NT2/D1 (cell line): Measurements from ENCODE around the gene STK25.

ENCODE experiments used
- DNase-seq: peaks from one replicate; pipeline ENCODE4 v3.0.0-alpha.2; 2011; ENCODE audit warnings: low read depth, low spot score
- H3K27me3 ChIP-seq: 2 replicates; pipeline ENCODE4 v1.6.0; 2011; ENCODE audit warnings: mild to moderate bottlenecking; ENCODE audit not compliant: insufficient read length, insufficient read depth
- H3K36me3 ChIP-seq: 2 replicates; pipeline ENCODE4 v1.6.1; 2011; ENCODE audit warnings: mild to moderate bottlenecking, low read length, mixed read lengths; ENCODE audit not compliant: insufficient read depth, insufficient read length
- H3K4me1 ChIP-seq: 2 replicates; pipeline ENCODE4 v1.5.1; 2011; ENCODE audit not compliant: insufficient read depth, insufficient read length
- H3K4me3 ChIP-seq: 2 replicates; pipeline ENCODE4 v1.5.1; 2011; ENCODE audit warnings: low read depth; ENCODE audit not compliant: insufficient read length
- H3K9ac ChIP-seq: 2 replicates; pipeline ENCODE4 v1.6.0; 2011; ENCODE audit warnings: low read depth; ENCODE audit not compliant: insufficient read length
- H3K9me3 ChIP-seq: 2 replicates; pipeline ENCODE4 v1.5.1; 2011; ENCODE audit warnings: mild to moderate bottlenecking, low read length; ENCODE audit not compliant: insufficient read depth
- SUZ12 ChIP-seq: IDR thresholded peaks from 2 replicates; pipeline ENCODE4 v1.6.1; 2011; ENCODE audit not compliant: insufficient read length, insufficient read depth; ENCODE audit errors: extremely low read depth
- YY1 ChIP-seq: IDR thresholded peaks from 2 replicates; pipeline ENCODE4 v1.6.1; 2011; ENCODE audit not compliant: insufficient read length, insufficient read depth
- ZNF274 ChIP-seq: IDR thresholded peaks from 2 replicates; pipeline ENCODE4 v1.6.1; 2011; ENCODE audit warnings: mild to moderate bottlenecking, low read depth, low read length

Gene STK25

GRCh38 chr2:241535871-241536655 lies 27.7 kb upstream of the STK25 start:
- no peak overlapping the region for H3K4me3 ChIP-seq
- H3K4me1 ChIP-seq, result peaks cover 6% of the 10 kb centered on the region
- TF ChIP-seq SUZ12 (no peak), ZNF274 (no peak), YY1 (no peak)
- H3K9ac ChIP-seq, result no peak overlapping the region
- peaks cover 21% of the 10 kb centered on the region for H3K27me3 ChIP-seq
- no peaks in the 10 kb centered on the region for H3K36me3 ChIP-seq
- no peaks in the 10 kb centered on the region for H3K9me3 ChIP-seq
- DNase-seq, result no peak

- no peak for DNase-seq
- peaks cover 10% of the 10 kb centered on the region for H3K27me3 ChIP-seq
Measured at GRCh38 chr2:241534701-241535375, 26.5 kb upstream of the STK25 start.

GRCh38 chr2:241534293-241534692 lies 25.9 kb upstream of the STK25 start:
- no peak for TF ChIP-seq YY1
- TF ChIP-seq ZNF274, result no peak
- TF ChIP-seq SUZ12, result no peak
- Histone ChIP-seq H3K9me3 (no peaks in the 10 kb centered on the region), H3K4me1 (peaks cover 6% of the 10 kb centered on the region), H3K36me3 (no peaks in the 10 kb centered on the region), H3K4me3 (no peak overlapping the region), H3K9ac (no peak overlapping the region), H3K27me3 (peaks cover 4% of the 10 kb centered on the region)
- DNase-seq, result no peak

More at GRCh38 chr2:241534701-241535375, 26.5 kb upstream of the STK25 start:
- Histone ChIP-seq H3K4me1 (peaks cover 6% of the 10 kb centered on the region), H3K4me3 (no peak overlapping the region), H3K36me3 (no peaks in the 10 kb centered on the region), H3K9me3 (no peaks in the 10 kb centered on the region), H3K9ac (no peak overlapping the region)
- no peak for TF ChIP-seq SUZ12
- no peak for TF ChIP-seq YY1
- TF ChIP-seq ZNF274, result no peak

GRCh38 chr2:241532733-241533601 lies 24.6 kb upstream of the STK25 start:
- Histone ChIP-seq H3K9ac (no peak overlapping the region), H3K27me3 (peaks cover 2% of the 10 kb centered on the region), H3K9me3 (no peaks in the 10 kb centered on the region), H3K4me1 (peaks cover 3% of the 10 kb centered on the region), H3K36me3 (no peaks in the 10 kb centered on the region), H3K4me3 (no peak overlapping the region)
- TF ChIP-seq SUZ12 (no peak), YY1 (no peak), ZNF274 (no peak)
- no peak for DNase-seq

GRCh38 chr2:241532168-241532567 lies 23.8 kb upstream of the STK25 start:
- DNase-seq, result no peak
- Histone ChIP-seq H3K27me3 (peaks cover 2% of the 10 kb centered on the region), H3K36me3 (no peaks in the 10 kb centered on the region), H3K9ac (no peak overlapping the region), H3K4me3 (no peak overlapping the region), H3K4me1 (peaks cover 3% of the 10 kb centered on the region), H3K9me3 (no peaks in the 10 kb centered on the region)
- TF ChIP-seq SUZ12 (no peak), ZNF274 (no peak)

GRCh38 chr2:241531161-241531722 lies 22.9 kb upstream of the STK25 start:
- no peak for DNase-seq
- TF ChIP-seq YY1, result no peak
- TF ChIP-seq ZNF274, result no peak
- TF ChIP-seq SUZ12, result no peak
- Histone ChIP-seq H3K4me3 (no peak overlapping the region), H3K9me3 (peaks cover 5% of the 10 kb centered on the region; the same call in 1 of the 2 replicates), H3K27me3 (peaks cover 2% of the 10 kb centered on the region), H3K36me3 (no peaks in the 10 kb centered on the region), H3K9ac (no peak overlapping the region), H3K4me1 (peaks cover 2% of the 10 kb centered on the region)
